Measurements from ENCODE around the gene EXOC3L4.

Gene EXOC3L4

DNA sequence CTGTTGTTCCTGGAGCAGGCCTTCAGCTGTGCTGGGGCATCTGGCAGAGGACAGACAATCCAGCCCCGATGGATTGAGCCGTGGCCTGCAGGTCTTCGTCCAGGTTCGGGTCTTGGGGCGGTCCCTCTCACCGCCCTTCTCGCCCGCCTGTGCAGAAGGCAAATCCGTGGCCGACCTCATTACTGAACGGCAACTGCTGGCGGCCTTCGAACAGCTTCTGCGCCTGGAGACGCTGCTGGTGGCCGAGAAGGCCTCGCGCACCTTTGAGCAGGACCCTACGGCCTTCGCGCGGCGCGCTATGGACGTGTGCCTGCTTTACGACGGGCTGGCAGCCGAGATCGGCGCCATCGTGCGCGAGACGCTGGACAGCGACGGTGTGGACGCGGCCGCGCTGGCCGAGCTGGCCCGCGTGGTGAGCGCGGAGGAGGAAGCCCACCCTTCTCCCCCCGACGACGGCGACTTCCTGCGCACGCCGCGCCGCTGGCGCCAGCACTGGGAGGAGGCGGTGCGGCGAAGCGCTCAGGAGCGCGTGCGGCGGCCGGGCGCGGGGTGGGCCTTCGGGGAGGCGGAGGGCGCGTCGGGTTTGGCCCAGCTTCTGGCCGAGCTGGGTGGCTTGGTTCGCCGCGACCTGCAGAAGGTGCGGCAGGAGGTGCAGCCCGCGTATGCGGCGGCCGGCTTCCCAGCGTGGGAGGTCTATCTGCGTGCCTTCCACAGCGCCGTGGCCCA lies 7.6 kb downstream of the EXOC3L4 start:
- peaks cover 6% of the 10 kb centered on the region; the same call in 1 of the 2 replicates for H3K27me3 ChIP-seq (ENCODE audit: insufficient read depth, low read length)
- no peak overlapping the region for H3K4me3 ChIP-seq (ENCODE audit: low read depth, low read length)
- no peak overlapping the region for H2AFZ ChIP-seq (ENCODE audit: low read length, unreplicated experiment)
- no peaks in the 10 kb centered on the region for H3K79me2 ChIP-seq (ENCODE audit: control insufficient read depth, insufficient read depth, low read length, unreplicated experiment)
- no peaks in the 10 kb centered on the region for H3K36me3 ChIP-seq (ENCODE audit: insufficient read depth, low read length)
- no peak overlapping the region for H3K27ac ChIP-seq (ENCODE audit: low read depth, low read length)
- no peaks in the 10 kb centered on the region for H3K4me1 ChIP-seq (ENCODE audit: control insufficient read depth, insufficient read depth, low read length, unreplicated experiment)

DNA sequence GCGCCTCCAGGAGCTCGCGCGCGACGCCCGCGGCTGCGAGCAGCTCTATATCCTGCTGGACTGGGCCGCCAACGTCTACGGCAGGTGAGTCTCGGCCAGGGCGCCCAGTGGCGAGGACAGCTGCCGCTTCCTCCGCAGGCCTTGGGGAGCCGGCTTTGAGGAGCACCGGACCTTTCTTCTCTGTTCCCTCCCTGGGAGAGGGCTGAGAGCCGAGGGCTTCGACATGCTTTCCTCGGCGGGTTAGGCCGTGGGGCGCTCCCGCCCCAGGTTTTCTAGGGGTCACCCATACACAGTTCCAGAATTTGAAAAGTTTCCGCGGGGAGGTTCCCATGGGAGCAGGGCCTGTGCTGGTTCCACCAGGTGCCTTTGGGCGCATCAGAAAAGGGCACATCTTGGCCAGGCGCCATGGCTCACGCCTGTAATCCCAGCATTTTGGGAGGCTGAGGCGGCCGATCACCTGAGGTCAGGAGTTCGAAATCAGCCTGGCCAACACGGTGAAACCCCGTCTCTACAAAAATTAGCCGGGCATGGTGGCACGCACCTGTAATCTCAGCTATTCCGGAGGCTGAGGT lies 8.2 kb downstream of the EXOC3L4 start:
- H3K36me3 ChIP-seq (ENCODE audit: insufficient read depth, low read length) = no peaks in the 10 kb centered on the region
- H3K27me3 ChIP-seq (ENCODE audit: insufficient read depth, low read length) = peaks cover 6% of the 10 kb centered on the region; the same call in 1 of the 2 replicates
- H2AFZ ChIP-seq (ENCODE audit: low read length, unreplicated experiment) = no peak overlapping the region
- H3K4me3 ChIP-seq (ENCODE audit: low read depth, low read length) = no peak overlapping the region
- H3K79me2 ChIP-seq (ENCODE audit: control insufficient read depth, insufficient read depth, low read length, unreplicated experiment) = no peaks in the 10 kb centered on the region
- no peaks in the 10 kb centered on the region for H3K4me1 ChIP-seq (ENCODE audit: control insufficient read depth, insufficient read depth, low read length, unreplicated experiment)
- H3K27ac ChIP-seq (ENCODE audit: low read depth, low read length) = no peak overlapping the region

DNA sequence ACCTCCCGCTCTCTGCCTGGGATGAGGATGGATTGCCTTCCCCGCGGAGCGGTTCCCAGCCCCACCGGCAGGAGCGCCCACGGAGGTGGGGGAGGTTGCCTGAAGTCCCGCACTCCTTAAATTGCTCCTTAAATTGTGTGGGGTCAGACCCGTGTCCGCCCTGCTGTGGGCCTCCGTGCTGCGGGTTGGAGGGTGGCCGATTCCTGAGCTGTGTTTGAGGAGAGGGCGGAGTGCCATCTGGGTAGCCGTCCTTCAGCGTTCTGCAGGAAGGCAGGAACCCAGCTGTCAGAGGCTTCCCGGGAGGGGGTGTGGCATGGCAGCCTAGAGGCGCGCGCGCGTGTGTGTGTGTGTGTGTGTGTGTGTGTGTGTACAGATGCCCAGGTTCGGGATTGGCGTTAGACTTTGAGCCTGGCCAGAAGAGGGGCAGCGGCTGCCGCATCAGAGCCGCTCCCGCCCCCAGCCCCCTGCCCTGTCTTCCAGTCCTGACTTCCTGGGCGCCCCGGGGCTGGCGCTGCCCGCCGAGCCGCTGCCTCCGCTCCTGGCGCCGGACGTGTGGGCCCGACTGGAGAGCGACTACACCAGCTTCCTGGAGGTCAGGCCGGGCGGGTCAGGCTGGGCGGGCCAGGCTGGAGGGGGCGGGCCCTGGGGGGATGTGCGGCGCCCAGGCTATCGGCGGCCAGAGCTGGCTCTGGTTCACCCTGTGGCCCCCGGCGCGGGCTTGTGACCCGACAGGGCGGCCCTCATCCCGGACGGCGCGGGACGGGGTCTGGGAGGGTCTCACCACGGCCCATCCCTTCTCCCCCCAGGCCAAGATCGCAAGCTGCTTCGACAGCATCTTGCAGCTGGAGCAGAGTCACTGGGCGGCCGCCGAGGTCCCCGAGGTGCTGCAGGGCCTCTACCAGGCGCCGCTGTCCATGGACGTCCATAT lies 9.2 kb downstream of the EXOC3L4 start:
- H3K27me3 ChIP-seq (ENCODE audit: insufficient read depth, low read length) = peaks cover 6% of the 10 kb centered on the region; the same call in 1 of the 2 replicates
- peak overlapping the region; percentile 67 for H3K4me3 ChIP-seq (ENCODE audit: low read depth, low read length)
- no peak overlapping the region for H3K27ac ChIP-seq (ENCODE audit: low read depth, low read length)
- peaks cover 4% of the 10 kb centered on the region for H3K4me1 ChIP-seq (ENCODE audit: control insufficient read depth, insufficient read depth, low read length, unreplicated experiment)
- H3K36me3 ChIP-seq (ENCODE audit: insufficient read depth, low read length) = no peaks in the 10 kb centered on the region
- no peak overlapping the region for H2AFZ ChIP-seq (ENCODE audit: low read length, unreplicated experiment)
- no peaks in the 10 kb centered on the region for H3K79me2 ChIP-seq (ENCODE audit: control insufficient read depth, insufficient read depth, low read length, unreplicated experiment)

DNA sequence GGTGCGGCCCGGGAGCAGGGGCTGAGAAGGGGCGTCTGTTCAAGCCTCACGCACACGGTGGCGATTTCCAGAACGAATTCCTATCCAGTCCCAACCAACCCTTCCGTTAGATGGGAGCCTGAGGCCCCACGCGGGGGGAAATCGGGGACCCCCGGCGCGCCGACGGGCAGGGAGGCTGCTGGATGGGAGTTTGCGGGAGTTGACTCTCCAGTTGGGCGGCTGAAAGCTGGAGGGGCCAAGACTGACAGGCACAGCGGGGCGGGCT lies 9.8 kb downstream of the EXOC3L4 start:
- Histone ChIP-seq H3K4me1 (ENCODE audit: control insufficient read depth, insufficient read depth, low read length, unreplicated experiment) (peaks cover 7% of the 10 kb centered on the region), H2AFZ (ENCODE audit: low read length, unreplicated experiment) (no peak overlapping the region), H3K79me2 (ENCODE audit: control insufficient read depth, insufficient read depth, low read length, unreplicated experiment) (no peaks in the 10 kb centered on the region), H3K36me3 (ENCODE audit: insufficient read depth, low read length) (no peaks in the 10 kb centered on the region), H3K4me3 (ENCODE audit: low read depth, low read length) (peak overlapping the region; percentile 67; the same call in 1 of the 2 replicates), H3K27me3 (ENCODE audit: insufficient read depth, low read length) (peaks cover 6% of the 10 kb centered on the region; the same call in 1 of the 2 replicates), H3K27ac (ENCODE audit: low read depth, low read length) (no peak overlapping the region)

DNA sequence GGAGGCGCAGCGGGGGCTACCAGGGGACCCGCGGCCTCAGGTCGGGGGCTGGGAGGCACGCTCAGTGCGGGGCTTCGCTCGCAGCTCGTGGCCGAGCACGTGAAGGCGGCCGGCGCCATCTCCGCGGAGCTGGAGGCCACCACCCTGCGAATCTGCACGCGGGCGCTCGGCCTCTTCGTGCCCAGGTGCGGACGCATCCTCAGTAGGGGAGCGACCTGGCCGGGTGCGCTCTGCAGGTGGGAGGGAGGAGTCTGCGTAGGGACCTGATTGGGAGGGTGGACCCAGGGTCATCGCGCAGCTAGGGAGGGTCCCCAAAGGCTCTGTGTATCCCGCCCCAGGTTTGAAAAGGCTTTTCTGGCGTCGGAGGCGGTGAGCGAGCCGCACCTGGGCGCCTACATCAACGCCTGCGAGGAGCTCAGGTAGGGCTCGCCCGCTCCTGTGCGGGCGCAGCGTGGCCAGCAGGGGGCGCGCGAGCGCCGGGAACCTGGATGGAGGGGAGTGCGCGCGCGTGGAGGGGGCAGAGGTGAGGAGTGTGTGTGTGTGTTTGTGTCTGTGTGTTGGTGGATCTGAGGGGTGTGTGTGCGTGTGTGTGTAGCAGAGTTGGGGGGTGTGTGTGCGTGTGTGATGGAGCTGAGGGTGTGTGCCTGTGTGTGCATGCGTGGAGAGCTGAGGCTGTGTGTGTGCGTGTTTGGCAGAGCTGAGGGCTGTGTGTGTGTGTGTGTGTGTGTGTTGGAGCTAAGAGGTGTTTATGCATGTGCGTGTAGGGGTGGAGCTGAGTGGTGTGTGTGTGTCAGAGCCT lies 10.3 kb downstream of the EXOC3L4 start:
- H3K27ac ChIP-seq (ENCODE audit: low read depth, low read length) = no peak overlapping the region
- H2AFZ ChIP-seq (ENCODE audit: low read length, unreplicated experiment) = no peak overlapping the region
- H3K27me3 ChIP-seq (ENCODE audit: insufficient read depth, low read length) = peaks cover 6% of the 10 kb centered on the region; the same call in 1 of the 2 replicates
- H3K4me3 ChIP-seq (ENCODE audit: low read depth, low read length) = no peak overlapping the region
- H3K79me2 ChIP-seq (ENCODE audit: control insufficient read depth, insufficient read depth, low read length, unreplicated experiment) = no peaks in the 10 kb centered on the region
- H3K36me3 ChIP-seq (ENCODE audit: insufficient read depth, low read length) = no peaks in the 10 kb centered on the region
- H3K4me1 ChIP-seq (ENCODE audit: control insufficient read depth, insufficient read depth, low read length, unreplicated experiment) = peaks cover 10% of the 10 kb centered on the region

DNA sequence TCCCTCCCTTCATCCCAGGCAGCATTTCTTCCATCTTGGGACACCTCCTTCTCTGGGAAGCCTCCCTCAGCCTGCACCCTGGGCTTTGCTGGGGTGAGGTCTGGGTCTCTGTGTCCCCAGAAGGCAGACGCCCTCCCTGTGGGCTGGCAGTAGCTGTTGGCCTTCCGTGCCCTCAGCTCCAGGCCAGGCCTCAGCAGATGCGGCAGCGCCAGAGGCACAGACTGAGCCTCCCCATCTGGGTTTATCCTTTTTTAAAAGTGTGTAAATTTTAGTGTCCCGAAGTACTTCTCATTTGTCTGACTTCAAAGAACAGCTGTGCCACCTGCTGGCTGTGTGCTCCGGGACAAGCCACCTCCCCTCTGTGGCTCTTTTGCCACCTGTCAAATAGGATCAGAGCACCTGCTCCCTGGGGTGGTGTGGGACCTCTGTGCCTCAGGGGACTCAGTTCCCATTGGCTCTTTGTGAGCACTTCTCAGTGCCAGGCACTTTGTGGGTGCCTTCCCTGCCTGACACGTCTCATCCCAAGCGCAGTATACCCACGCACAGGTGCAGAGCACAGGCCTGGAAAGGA lies 11.1 kb downstream of the EXOC3L4 start:
- peaks cover 18% of the 10 kb centered on the region for H3K4me1 ChIP-seq (ENCODE audit: control insufficient read depth, insufficient read depth, low read length, unreplicated experiment)
- H2AFZ ChIP-seq (ENCODE audit: low read length, unreplicated experiment) = no peak overlapping the region
- H3K79me2 ChIP-seq (ENCODE audit: control insufficient read depth, insufficient read depth, low read length, unreplicated experiment) = no peaks in the 10 kb centered on the region
- peaks cover 6% of the 10 kb centered on the region; the same call in 1 of the 2 replicates for H3K27me3 ChIP-seq (ENCODE audit: insufficient read depth, low read length)
- no peaks in the 10 kb centered on the region for H3K36me3 ChIP-seq (ENCODE audit: insufficient read depth, low read length)
- no peak overlapping the region for H3K4me3 ChIP-seq (ENCODE audit: low read depth, low read length)
- H3K27ac ChIP-seq (ENCODE audit: low read depth, low read length) = no peak overlapping the region

DNA sequence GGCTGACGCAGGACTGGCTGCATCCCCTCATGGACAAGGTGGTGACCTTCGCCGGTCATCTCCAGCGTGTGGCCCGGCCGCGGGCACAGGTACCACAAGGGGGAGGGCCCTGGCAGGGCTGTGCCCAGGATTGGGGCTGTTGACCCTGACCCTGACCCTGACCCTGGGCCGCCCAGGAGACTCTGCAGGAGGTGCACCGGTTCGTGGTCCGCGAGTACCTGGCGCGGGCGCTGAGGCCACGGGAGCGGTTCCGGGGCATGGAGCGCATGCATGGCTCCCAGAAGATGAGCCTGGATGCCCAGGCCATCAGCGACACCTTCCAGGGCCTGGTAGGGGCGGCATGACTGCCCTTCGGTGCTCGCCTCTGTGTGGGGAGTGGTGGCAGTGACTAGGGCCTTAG lies 12.9 kb downstream of the EXOC3L4 start:
- Histone ChIP-seq H2AFZ (ENCODE audit: low read length, unreplicated experiment) (no peak overlapping the region), H3K27ac (ENCODE audit: low read depth, low read length) (no peak overlapping the region), H3K4me3 (ENCODE audit: low read depth, low read length) (no peak overlapping the region), H3K4me1 (ENCODE audit: control insufficient read depth, insufficient read depth, low read length, unreplicated experiment) (peaks cover 31% of the 10 kb centered on the region), H3K79me2 (ENCODE audit: control insufficient read depth, insufficient read depth, low read length, unreplicated experiment) (no peaks in the 10 kb centered on the region), H3K36me3 (ENCODE audit: insufficient read depth, low read length) (no peaks in the 10 kb centered on the region), H3K27me3 (ENCODE audit: insufficient read depth, low read length) (peaks cover 6% of the 10 kb centered on the region; the same call in 1 of the 2 replicates)

DNA sequence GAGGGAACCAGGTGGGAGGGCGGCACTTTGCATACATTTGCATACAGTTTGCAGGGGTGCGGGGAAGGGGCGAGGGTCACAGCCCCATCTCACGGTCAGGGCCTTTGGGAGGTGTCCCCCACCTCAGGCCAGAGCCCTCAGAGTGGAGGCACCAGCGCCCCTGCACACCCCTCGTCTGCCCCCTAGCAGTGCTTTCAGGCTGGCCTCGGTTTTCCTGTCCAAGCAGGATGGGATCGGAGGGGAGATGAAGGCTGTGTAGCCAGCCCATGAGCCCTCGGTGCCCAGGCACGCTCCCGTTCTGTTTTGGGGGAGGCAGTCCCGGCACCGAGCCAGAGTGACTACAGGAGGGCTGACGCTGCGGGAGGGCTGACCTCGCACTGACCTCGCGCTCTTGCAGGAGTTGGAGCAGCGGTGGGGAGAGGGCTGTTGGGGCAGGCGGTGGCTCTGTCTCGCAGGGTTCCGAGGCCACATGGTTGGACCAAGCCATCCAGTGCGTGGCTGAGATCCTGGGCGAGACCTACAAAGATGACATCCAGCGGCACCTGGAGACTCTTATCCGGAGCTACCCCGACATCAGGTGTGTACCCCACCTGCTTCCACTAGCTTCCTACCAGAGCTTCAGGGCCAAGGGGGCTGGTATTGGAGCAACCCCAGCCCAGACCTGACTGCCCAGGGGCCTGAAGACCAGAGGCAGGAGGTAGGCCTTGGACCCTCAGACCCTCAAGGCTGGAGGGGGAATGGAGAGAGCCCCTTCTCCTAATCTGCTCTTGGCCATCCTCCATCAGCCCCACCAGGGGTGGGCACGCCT lies 13.6 kb downstream of the EXOC3L4 start:
- no peak overlapping the region for H3K27ac ChIP-seq (ENCODE audit: low read depth, low read length)
- H2AFZ ChIP-seq (ENCODE audit: low read length, unreplicated experiment) = no peak overlapping the region

DNA sequence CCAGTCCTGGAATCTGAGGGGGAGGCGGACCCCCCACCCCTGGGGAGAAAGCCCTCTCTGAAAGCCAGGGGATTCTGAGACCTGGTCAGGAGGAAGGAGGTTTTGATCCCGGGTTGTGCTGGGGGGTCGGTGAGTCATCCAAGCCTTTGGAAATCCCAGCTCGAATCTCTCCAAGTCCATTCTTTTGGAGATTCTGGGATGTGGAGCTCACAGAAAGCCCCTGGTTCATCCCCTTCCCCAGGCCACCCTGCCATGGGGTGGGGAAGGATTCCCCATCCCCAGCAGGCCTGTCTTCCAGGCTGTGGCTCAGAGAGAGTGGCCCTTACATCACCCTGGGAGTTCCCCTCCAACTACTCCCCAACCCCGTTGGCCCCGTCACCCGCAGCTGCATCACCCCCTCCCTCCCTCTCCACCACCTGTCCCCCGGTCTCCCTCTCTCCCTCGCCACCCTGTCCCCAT lies 14.3 kb downstream of the EXOC3L4 start:
- H2AFZ ChIP-seq (ENCODE audit: low read length, unreplicated experiment) = no peak overlapping the region
- H3K4me1 ChIP-seq (ENCODE audit: control insufficient read depth, insufficient read depth, low read length, unreplicated experiment) = peaks cover 31% of the 10 kb centered on the region
- no peaks in the 10 kb centered on the region for H3K36me3 ChIP-seq (ENCODE audit: insufficient read depth, low read length)
- no peaks in the 10 kb centered on the region for H3K79me2 ChIP-seq (ENCODE audit: control insufficient read depth, insufficient read depth, low read length, unreplicated experiment)
- peaks cover 6% of the 10 kb centered on the region; the same call in 1 of the 2 replicates for H3K27me3 ChIP-seq (ENCODE audit: insufficient read depth, low read length)
- H3K4me3 ChIP-seq (ENCODE audit: low read depth, low read length) = no peak overlapping the region
- H3K27ac ChIP-seq (ENCODE audit: low read depth, low read length) = no peak overlapping the region

More for the DNA sequence above, 13.6 kb downstream of the EXOC3L4 start:
- Histone ChIP-seq H3K4me3 (ENCODE audit: low read depth, low read length) (no peak overlapping the region), H3K27me3 (ENCODE audit: insufficient read depth, low read length) (peaks cover 6% of the 10 kb centered on the region; the same call in 1 of the 2 replicates), H3K79me2 (ENCODE audit: control insufficient read depth, insufficient read depth, low read length, unreplicated experiment) (no peaks in the 10 kb centered on the region), H3K4me1 (ENCODE audit: control insufficient read depth, insufficient read depth, low read length, unreplicated experiment) (peaks cover 31% of the 10 kb centered on the region), H3K36me3 (ENCODE audit: insufficient read depth, low read length) (no peaks in the 10 kb centered on the region)
